OCI-LY1 (cell line): Measurements from ENCODE around the gene CMIP.

Experiments used
- H2AFZ ChIP-seq: fragments of 200-600 bp; sonication (generic), shearing (Covaris generic); 2 replicates; pipeline ENCODE4 v1.6.0; 2014; ENCODE audit warnings: antibody characterized with exemption, mild to moderate bottlenecking, low read length
- H3F3A ChIP-seq: fragments of 200-600 bp; sonication (generic), shearing (Covaris generic); 2 replicates; pipeline ENCODE4 v1.6.0; 2014; ENCODE audit warnings: mild to moderate bottlenecking, antibody characterized with exemption, low read length, moderate library complexity; ENCODE audit not compliant: insufficient read depth
- H3K27ac ChIP-seq: fragments of 200-600 bp; sonication (generic); 2 replicates; pipeline ENCODE4 v1.5.1; 2014; ENCODE audit warnings: low read length, mixed run types, mild to moderate bottlenecking, low read depth; ENCODE audit not compliant: poor library complexity, severe bottlenecking
- H3K27me3 ChIP-seq: fragments of 200-600 bp; sonication (generic); 2 replicates; pipeline ENCODE4 v1.6.0; 2014; ENCODE audit warnings: antibody characterized with exemption, mild to moderate bottlenecking, low read length, moderate library complexity; ENCODE audit not compliant: insufficient read depth
- H3K36me3 ChIP-seq: fragments of 200-600 bp; sonication (generic); 2 replicates; pipeline ENCODE4 v1.6.1; 2014; ENCODE audit warnings: mild to moderate bottlenecking, antibody characterized with exemption, low read length, moderate library complexity, mixed read lengths; ENCODE audit not compliant: insufficient read depth
- H3K4me1 ChIP-seq: fragments of 200-600 bp; sonication (generic); 2 replicates; pipeline ENCODE4 v1.5.1; 2014; ENCODE audit warnings: mild to moderate bottlenecking, low read length, moderate library complexity; ENCODE audit not compliant: insufficient read depth, severe bottlenecking
- H3K4me2 ChIP-seq: fragments of 200-600 bp; sonication (generic), shearing (Covaris generic); 2 replicates; pipeline ENCODE4 v1.6.1; 2014; ENCODE audit warnings: low read length
- H3K4me3 ChIP-seq: fragments of 200-600 bp; sonication (generic); 2 replicates; pipeline ENCODE4 v1.5.1; 2014; ENCODE audit warnings: low read length, low read depth, mild to moderate bottlenecking, mixed read lengths; ENCODE audit not compliant: poor library complexity, severe bottlenecking
- H3K79me2 ChIP-seq: fragments of 200-600 bp; shearing (Covaris generic); 2 replicates; pipeline ENCODE4 v1.6.1; 2016; ENCODE audit warnings: mixed run types, low read length, mixed read lengths; ENCODE audit not compliant: insufficient read depth
- H3K9ac ChIP-seq: fragments of 200-600 bp; sonication (generic), shearing (Covaris generic); 2 replicates; pipeline ENCODE4 v1.6.1; 2014; ENCODE audit warnings: mild to moderate bottlenecking, low read length, mixed read lengths
- H3K9me2 ChIP-seq: fragments of 200-600 bp; sonication (generic), shearing (Covaris generic); 2 replicates; pipeline ENCODE4 v1.6.1; 2014; ENCODE audit warnings: low read depth, mild to moderate bottlenecking, low read length, mixed read lengths
- H3K9me3 ChIP-seq: fragments of 200-600 bp; shearing (Covaris generic); 2 replicates; pipeline ENCODE4 v1.6.1; 2014; ENCODE audit warnings: low read length, mixed read lengths
- H4K20me1 ChIP-seq: fragments of 200-600 bp; sonication (generic), shearing (Covaris generic); 2 replicates; pipeline ENCODE4 v1.6.0; 2016; ENCODE audit warnings: mild to moderate bottlenecking, low read length; ENCODE audit not compliant: insufficient read depth
- EZH2 ChIP-seq: fragments of 200-600 bp; sonication (generic), shearing (Covaris generic); IDR thresholded peaks from 2 replicates; pipeline ENCODE4 v1.8.0; 2017; ENCODE audit warnings: borderline replicate concordance, mixed run types, mild to moderate bottlenecking, antibody characterized with exemption, low read length, moderate library complexity, mixed read lengths
- TF ChIP-seq, protein P1 (sequence below): fragments of 200-600 bp; sonication (generic), shearing (Covaris generic); IDR thresholded peaks from 2 replicates; pipeline ENCODE4 v1.5.1; 2017; ENCODE audit warnings: mild to moderate bottlenecking, antibody characterized with exemption, low read length, moderate library complexity, mixed read lengths

CMIP gene

DNA sequence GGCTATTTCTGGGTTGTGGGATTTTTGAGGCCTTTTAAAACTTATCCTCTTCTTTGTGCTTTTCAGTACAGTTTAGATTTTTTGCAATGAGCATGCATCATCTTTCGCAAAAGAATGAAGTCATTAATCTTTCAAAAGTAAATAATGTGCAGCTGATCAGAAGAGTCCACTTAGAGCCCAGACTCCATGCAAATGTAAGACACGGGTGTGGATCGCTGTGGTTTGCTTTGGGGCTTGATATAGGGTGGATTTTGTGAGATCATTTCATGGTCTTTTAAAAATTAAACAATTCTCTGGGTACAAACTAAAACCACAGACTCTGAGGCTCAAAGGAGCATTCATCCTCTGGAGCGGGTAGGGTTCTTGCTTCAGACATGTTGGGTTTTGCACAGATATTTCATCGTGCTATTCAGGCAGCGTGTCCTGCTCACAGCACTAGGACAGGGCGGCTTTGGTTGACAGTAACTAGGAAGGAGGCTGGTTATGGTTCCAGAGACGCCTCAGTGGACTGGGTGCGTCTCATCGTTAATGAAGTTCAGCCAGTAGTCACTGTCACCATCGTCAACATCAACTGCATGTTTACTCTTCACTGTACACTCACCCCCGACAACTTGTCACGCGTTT, 205.1 kb downstream of the CMIP start:
- Histone ChIP-seq H3K4me3 (no peak overlapping the region), H3K4me1 (peaks cover 72% of the 10 kb centered on the region), H3K27ac (peak overlapping the region; percentile 87), H2AFZ (no peak overlapping the region), H4K20me1 (no peaks in the 10 kb centered on the region), H3K79me2 (no peaks in the 10 kb centered on the region), H3K9ac (peak overlapping the region; percentile 1; the same call in 1 of the 2 replicates), H3K9me3 (no peaks in the 10 kb centered on the region), H3K9me2 (no peaks in the 10 kb centered on the region), H3F3A (no peaks in the 10 kb centered on the region), H3K4me2 (no peak overlapping the region), H3K36me3 (peaks cover 26% of the 10 kb centered on the region), H3K27me3 (no peaks in the 10 kb centered on the region)
- TF ChIP-seq, protein P1, sequence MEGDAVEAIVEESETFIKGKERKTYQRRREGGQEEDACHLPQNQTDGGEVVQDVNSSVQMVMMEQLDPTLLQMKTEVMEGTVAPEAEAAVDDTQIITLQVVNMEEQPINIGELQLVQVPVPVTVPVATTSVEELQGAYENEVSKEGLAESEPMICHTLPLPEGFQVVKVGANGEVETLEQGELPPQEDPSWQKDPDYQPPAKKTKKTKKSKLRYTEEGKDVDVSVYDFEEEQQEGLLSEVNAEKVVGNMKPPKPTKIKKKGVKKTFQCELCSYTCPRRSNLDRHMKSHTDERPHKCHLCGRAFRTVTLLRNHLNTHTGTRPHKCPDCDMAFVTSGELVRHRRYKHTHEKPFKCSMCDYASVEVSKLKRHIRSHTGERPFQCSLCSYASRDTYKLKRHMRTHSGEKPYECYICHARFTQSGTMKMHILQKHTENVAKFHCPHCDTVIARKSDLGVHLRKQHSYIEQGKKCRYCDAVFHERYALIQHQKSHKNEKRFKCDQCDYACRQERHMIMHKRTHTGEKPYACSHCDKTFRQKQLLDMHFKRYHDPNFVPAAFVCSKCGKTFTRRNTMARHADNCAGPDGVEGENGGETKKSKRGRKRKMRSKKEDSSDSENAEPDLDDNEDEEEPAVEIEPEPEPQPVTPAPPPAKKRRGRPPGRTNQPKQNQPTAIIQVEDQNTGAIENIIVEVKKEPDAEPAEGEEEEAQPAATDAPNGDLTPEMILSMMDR: no peak
- no peak for TF ChIP-seq EZH2

GRCh38 chr16:81650281-81650680, 205.7 kb downstream of the CMIP start:
- Histone ChIP-seq H2AFZ (no peak overlapping the region), H3K9ac (no peak overlapping the region; the same call in 1 of the 2 replicates), H3K36me3 (peaks cover 32% of the 10 kb centered on the region), H4K20me1 (no peaks in the 10 kb centered on the region), H3K9me3 (no peaks in the 10 kb centered on the region), H3K27ac (peak overlapping the region; percentile 87), H3K79me2 (no peaks in the 10 kb centered on the region), H3K4me2 (no peak overlapping the region), H3K4me1 (peaks cover 76% of the 10 kb centered on the region), H3K9me2 (no peaks in the 10 kb centered on the region), H3K27me3 (no peaks in the 10 kb centered on the region), H3F3A (no peaks in the 10 kb centered on the region), H3K4me3 (no peak overlapping the region)
- TF ChIP-seq, protein P1: no peak

DNA sequence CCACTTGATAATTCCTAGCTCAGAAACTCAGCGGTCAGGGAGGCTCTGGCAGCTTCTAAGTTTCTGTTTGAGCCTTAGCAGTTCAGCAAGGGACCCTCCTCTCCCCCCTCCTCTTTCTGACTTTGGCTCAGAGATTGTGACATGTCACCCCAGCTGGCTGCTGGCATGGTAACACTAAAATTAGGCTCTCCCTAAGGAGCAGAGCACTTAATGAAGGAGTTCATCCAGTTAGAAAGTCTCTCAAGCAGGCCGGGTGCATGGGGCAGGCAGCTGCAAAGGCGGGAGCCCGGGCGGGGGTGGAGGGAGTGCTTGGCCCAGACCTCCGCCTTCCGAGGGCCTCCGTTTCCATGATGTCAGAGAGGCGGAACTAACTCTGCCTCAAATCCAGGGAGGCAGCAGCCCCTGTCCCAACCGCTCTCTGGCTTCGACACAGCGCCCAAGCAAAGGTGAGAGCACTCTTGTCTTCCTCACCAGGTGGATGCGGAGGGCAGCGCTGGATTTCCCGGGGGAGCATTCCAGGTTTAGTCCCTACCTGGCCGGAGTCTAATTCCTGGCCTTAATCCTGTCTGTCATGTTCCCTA, 206.5 kb downstream of the CMIP start:
- H3F3A ChIP-seq: no peaks in the 10 kb centered on the region
- H2AFZ ChIP-seq: no peak overlapping the region
- peaks cover 35% of the 10 kb centered on the region for H3K36me3 ChIP-seq
- H3K79me2 ChIP-seq: no peaks in the 10 kb centered on the region
- H3K9ac ChIP-seq: peak overlapping the region; percentile 28
- H3K4me3 ChIP-seq: peak overlapping the region; percentile 3
- no peaks in the 10 kb centered on the region for H4K20me1 ChIP-seq
- peak overlapping the region; percentile 87 for H3K27ac ChIP-seq
- no peaks in the 10 kb centered on the region for H3K27me3 ChIP-seq
- no peaks in the 10 kb centered on the region for H3K9me3 ChIP-seq
- H3K9me2 ChIP-seq: no peaks in the 10 kb centered on the region
- TF ChIP-seq EZH2: no peak
- TF ChIP-seq, protein P1: no peak
- peaks cover 76% of the 10 kb centered on the region for H3K4me1 ChIP-seq
- peak overlapping the region; percentile 43; the same call in 1 of the 2 replicates for H3K4me2 ChIP-seq
